ENCODE data around the gene OBP2A.
"Not testable (repeated sequence)": the region's sequence is repeated elsewhere in the genome, so short reads cannot be mapped to it uniquely, and the experiment has no call there.

Gene OBP2A, protein sequence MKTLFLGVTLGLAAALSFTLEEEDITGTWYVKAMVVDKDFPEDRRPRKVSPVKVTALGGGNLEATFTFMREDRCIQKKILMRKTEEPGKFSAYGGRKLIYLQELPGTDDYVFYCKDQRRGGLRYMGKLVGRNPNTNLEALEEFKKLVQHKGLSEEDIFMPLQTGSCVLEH

GRCh38 chr9:135545646-135546176 lies at the start of gene OBP2A:
Gene OBP2A, plus strand, starts transcription at chr9:135546126. Its CDS starts 55 bp downstream, at chr9:135546181.
- not testable (repeated sequence) for DNase-seq (ENCODE audit: low read depth in 2 of 2)

GRCh38 chr9:135498381-135499126 lies 47.4 kb upstream of the OBP2A start:
- no peak for DNase-seq (ENCODE audit: low read depth in 2 of 2)

DNA sequence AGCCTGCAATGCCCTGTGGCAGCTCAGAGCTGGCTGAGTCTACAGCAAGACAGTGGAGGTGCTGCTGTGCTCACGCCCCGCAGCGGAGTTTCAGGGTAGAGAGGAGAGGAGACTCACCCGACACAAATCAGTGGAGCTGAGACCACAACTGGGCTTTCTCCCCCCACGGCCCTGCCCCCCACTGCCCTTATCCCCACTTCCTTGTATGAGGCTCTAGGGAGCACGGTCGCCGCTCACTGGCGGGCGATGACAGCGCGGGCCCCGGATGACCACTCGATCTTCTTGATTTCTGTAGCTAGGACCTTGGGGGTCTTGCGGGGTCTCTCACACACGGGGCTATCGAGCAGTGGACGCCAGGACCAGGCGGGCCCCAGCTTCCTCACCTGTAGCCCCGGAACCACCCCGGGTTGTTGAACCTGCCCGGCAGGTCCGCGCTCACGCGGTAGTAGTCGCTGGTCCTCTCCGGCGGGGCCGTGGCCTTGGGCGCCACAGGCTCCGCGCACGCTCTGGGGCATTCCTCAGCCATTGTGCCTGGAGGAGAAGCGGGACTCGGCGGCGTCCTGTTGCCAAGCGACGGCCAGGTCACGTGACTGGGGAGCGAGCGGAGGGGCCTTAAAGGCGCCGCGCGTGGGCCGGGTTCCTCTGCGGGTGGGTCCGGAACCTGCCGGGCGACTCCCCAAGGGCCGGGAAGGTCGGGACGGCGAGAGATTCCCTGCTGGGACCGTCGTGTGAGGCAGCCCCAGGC lies 46.4 kb upstream of the OBP2A start:
- peak; percentile 81 to 87 for DNase-seq (ENCODE audit: low read depth in 2 of 2)

- DNase-seq (ENCODE audit: low read depth in 2 of 2), result no peak
Observed at GRCh38 chr9:135500071-135500524, 45.8 kb upstream of the OBP2A start.

GRCh38 chr9:135500525-135501260 lies 45.2 kb upstream of the OBP2A start, which contains the start of gene MRPS2:
Gene MRPS2, plus strand, starts transcription at chr9:135500682. Its CDS starts 29 bp downstream, at chr9:135500711.
- peak; percentile 65 to 68 for DNase-seq (ENCODE audit: low read depth in 2 of 2)

- DNase-seq (ENCODE audit: low read depth in 2 of 2), result no peak
Observed at GRCh38 chr9:135501261-135502167, 44.4 kb upstream of the OBP2A start.

DNA sequence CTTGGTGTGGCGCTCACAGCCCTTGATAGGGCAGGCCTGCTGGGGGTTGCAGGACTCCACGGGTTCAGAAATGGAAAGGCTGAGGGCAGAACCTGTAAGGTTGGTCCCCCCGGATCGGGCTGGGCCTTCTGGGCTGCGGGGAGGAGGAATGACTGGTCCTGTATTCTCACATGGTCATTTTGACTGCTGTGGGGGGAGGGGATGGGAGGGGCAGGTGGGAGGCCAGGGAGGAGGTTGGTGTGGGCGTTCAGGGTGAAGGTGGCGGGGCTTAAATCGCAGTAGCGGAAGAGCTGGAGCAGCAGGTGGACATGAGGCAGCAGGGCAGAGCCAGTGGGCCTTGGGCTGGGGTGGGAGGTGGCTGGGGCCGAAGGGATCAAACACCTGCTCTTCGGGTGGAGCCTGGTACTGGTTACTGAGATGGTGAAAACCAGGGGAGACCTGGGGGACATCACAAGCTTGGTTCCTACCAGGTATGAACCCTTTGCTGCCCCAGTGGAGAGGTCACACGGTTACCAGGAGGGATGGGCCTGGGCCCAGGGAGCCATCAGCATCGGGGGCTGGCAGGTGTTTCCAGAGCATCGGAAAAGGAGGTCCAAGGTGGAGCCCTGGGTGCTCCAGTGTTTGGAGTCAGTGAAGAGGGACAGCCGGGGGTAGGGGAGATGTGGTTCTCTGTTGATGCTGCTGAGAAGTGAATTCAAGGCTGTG lies 43.6 kb upstream of the OBP2A start:
- no peak for DNase-seq (ENCODE audit: low read depth in 2 of 2)

DNA sequence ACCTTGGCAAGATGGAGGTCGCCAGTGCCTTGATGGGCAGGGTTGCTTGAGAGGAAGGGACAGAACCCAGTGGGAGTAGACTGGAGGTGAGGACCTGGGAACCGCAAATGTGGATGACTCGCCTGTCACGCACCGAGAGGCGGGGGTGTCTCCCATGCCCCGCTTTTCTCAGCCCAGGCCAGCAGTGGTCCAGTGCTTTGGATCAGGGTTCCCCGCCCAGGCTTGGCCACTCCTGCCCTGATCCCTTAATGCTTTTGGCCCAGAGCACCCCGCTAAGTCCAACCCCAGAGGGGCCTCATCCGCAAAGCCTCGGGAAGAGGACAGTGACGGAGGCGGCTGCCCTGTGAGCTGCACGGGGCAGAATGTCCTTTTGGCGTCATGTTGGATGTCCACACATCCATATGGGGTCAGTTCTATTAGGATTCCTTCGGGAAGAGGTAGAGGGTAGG lies 43.0 kb upstream of the OBP2A start:
- DNase-seq (ENCODE audit: low read depth in 2 of 2), result no peak

- no peak for DNase-seq (ENCODE audit: low read depth in 2 of 2)
Observed at GRCh38 chr9:135503371-135504261, 42.3 kb upstream of the OBP2A start.

DNA sequence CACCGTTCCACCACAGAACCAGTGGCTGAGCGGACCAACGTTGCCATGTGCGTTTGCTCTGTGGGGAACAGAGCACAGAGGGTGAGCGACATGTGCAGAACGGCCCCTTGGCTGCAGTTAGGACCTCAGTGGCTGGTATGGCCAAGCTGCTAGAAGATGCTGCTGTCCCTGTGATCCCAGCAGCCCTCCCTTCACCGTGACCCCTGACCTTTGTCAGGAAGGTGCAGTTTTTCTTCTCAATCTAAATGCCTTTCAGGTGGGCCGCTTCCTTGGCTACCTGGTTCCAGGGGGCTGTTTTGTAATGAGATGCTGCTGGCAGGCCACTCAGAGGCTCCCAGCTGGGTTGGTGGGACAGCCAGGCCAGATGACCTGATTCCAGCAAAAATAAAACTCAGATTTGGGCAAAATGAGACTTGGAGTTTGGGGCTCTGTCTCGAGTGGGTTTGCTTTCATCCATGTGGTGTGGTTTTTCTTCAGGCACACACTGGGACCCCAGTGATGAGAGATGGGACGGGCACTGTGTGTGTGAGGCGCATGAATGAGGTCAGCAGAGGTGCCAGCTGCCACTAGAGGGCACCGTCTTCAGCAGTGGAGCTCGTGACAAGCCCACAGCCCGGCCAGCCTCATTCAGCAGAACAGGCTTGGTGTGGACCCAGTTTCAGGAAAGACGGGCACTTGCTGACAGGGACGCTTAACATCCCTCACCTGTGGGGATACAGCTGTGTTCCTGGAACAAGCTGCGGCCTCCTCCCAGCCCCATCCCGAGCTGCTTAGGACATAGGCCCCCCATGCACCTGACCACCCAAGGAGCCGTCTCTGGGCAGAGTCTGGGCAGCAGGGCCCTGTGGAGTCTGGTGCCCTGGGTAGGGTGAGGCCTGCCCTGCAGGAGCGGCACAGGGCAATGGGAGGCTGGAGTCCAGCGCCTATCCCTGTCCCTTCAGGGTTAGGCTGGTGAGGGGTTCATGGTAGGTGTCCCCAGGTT lies 41.4 kb upstream of the OBP2A start:
- DNase-seq (ENCODE audit: low read depth in 2 of 2), result peak in 1 of 2 donors; percentile 26

GRCh38 chr9:135505406-135506187 lies 40.3 kb upstream of the OBP2A start:
- no peak for DNase-seq (ENCODE audit: low read depth in 2 of 2)

DNA sequence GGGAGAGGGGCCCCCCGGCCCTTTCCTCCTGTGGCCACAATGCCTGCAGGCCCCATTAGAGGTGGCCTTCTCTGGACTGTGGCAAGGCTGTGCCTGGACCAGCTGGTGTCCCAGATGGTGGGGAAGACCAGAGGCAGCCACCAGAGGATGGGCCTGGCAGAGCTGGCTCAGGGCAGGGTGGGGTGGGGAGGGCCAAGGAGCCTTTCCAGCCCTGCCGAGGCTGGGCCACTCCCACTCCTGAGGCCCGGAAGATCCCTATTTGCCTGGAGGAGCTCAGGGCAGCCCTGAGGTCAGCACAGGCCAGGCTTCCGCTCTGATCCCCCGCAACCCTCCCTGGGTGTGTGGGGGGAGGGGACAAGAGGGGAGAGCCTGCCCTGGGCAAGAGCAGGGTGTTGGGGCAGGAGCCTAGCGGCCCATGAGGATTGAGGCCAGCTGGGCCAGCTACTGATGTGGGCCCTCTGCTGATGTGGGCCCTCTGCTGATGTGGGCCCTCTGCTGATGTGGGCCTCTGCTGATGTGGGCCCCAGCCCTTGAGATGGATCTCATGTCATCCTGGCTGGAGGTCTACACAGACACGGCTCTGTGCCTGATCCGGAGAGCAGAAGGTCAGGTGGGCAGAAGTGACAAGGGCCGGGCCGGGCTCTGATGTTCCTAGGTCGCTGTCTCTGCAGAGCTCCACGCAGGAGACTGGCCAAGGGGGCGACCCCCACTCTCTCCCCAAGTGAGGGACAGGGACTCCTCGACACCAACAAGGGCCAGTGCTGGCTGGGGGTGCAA lies 39.4 kb upstream of the OBP2A start:
- DNase-seq (ENCODE audit: low read depth in 2 of 2), result no peak

DNA sequence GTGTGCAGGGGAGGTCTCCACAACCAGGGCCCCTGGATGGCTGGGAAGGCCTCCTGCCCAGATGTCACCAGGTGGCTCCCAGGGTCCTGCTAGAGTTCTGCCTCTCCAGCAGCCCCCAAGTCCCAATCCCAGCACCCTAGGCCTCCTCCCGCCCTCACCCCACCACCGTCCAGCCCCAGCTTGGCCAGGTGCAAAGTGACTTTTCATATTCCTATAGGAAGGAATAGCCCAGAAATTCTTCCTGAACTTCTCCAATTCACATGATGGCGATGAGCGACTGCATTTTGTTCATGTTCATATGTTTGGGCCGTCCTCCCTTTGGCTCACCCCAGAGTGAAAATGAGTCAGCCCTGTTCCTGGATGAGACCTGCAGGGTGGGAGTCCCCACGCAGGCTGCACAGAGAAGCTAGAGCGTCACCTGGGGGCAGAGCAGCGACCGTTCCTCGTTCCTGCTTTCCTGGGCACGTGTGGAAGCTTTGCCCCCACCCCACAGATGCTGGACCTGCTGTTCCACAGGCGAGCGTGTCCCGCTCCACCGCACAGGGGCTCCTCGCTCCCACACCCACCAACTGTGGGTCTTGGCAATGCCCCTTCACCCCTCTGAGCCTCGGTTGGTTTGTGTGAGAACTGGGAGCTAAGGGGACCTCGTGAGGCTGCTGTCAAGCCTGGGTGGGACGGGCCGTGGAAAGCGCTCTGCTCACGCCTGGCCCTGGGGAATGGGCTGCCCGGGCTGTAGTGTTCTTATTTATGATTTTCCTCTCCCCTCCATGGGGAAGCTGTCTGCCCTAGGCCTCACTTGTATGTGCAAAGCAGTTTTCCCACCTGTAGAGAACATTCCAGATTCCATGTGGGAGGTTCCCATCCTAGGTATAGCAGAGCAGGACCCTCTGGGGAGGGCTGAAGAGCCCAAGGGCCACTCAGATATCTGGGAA lies 38.6 kb upstream of the OBP2A start:
- no peak for DNase-seq (ENCODE audit: low read depth in 2 of 2)

DNA sequence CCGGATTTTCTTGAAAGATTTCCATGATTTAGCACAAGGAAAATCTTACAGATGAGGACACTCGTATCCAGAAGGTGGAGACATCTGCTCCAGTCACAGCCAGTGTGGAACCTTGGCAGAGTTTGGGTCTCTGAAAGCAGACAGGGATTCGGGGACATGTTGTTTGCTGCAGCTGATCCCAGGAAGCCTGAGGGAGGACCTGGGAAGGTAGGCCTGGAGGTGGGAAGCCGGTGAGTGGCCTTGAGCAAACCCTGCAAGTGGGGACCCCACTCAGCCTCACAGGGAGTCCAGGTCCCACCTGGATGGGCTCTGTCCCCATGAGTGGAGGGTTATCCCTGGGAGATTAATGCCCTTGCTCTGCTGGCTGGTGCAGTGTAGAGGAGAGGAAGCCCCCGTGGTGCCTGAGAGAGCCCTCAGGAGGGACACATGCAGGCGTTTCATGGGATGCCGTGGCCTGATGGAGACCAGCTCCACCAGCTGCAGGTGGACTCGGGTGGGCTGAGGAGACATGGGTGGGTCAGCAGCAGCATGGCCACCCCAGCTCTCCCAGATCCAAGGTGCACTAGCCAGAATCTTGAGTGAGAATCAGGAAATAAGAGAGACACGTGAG lies 37.6 kb upstream of the OBP2A start:
- no peak for DNase-seq (ENCODE audit: low read depth in 2 of 2)
